GM18505 (cell line): ENCODE measurements around the gene TMEFF2.

ENCODE experiments used
- ATAC-seq: cut with Tn5 transposase; IDR thresholded peaks from one replicate; pipeline ENCODE4 v1.9.1; 2021; ENCODE audit not compliant: unreplicated experiment
- POLR2A ChIP-seq: IDR thresholded peaks from 4 replicates; pipeline ENCODE4 v1.6.1; 2011; ENCODE audit warnings: borderline replicate concordance; ENCODE audit not compliant: insufficient read depth, insufficient read length; ENCODE audit errors: extremely low read depth

Gene TMEFF2, protein sequence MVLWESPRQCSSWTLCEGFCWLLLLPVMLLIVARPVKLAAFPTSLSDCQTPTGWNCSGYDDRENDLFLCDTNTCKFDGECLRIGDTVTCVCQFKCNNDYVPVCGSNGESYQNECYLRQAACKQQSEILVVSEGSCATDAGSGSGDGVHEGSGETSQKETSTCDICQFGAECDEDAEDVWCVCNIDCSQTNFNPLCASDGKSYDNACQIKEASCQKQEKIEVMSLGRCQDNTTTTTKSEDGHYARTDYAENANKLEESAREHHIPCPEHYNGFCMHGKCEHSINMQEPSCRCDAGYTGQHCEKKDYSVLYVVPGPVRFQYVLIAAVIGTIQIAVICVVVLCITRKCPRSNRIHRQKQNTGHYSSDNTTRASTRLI

DNA sequence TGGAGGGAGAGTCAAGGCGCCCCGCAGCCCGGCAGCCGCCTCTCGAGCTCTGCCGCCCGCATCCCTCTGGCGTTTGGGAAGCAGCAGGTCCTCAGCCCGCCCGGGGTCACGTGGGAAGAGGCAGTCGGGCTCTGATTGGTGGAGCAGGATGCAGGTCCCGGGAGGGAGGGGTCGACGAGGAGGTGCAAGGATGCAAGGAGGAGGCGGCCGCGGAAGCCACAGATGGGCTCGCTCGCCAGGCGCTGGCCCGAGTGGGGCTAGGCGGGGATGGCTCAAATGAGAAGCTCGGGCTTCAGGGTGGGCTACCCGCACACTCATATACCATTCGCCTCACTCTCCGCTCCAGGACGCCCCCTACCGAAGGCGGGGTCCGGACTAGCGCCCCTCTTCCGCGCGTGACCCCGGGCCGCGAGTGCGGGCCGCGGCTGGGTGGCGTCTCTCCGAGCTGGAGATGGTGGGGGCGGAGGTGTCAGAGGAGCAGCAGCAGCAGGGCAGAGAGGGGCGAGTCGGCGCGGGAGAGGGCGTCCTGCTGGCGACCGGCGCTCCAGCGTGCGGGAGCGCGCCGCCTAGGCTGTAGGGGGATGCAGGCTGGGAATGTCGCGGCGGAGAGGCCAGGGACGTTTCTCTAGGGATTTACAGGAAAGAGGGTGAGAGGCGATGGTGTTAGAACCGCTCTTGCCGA is at the start of gene TMEFF2:
TMEFF2 (minus strand) TSS at position 68 of the 682 bp plus-strand sequence. CDS start 409 bp downstream, outside the sequence.
- TF ChIP-seq POLR2A: no peak
- ATAC-seq: peak; percentile 68

DNA sequence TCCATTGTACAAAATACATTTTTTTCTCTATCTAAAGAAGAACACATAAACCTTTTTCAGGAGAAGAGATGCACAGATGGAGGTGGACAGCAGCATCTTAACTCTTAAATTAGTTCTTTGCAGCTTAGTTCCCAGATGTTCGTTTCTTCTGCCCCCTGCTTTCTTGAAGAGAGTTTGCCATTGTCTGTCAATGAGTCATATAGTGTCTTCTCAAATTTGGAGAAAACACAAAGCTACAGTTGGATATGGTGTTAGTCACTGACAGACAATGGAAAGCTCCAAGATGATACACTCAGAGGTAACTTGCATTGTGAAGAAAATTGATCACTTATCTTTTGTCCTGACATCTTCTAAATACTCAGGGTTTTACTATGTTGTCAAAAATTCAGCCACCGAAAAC is 48.8 kb upstream of the TMEFF2 start:
- no peak for TF ChIP-seq POLR2A

GRCh38 chr2:192236136-192236535 is 41.4 kb upstream of the TMEFF2 start:
- no peak for TF ChIP-seq POLR2A

More for the DNA sequence above, 48.8 kb upstream of the TMEFF2 start:
- no peak for ATAC-seq

DNA sequence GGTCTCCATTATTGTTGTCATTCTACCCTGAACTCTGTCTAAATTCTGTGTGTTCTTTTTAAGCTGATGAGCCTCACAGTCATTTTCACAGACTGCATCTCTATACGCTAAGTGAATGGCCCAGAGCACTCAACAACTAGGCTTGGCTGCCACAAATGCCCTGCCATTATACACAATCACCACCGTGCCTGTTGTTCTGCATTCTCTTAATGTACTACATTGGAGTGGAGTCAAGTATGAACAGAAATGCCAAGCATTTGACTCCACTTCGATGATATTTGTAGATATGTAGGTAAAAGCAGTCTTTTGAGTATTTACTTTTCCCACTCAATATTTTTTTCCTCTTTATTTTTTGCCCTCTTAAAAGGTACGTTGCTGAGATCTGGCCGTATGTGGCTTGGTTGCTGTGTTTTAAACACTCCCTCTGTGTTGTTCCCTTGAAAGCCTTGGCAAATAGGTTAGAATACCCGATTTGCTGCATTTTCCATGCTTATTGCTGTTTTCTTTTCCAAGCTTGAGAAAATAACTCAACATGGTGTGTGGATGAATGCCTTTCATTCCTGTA is 36.2 kb upstream of the TMEFF2 start:
- no peak for ATAC-seq
- no peak for TF ChIP-seq POLR2A

More at GRCh38 chr2:192236136-192236535, 41.4 kb upstream of the TMEFF2 start:
- ATAC-seq: no peak

DNA sequence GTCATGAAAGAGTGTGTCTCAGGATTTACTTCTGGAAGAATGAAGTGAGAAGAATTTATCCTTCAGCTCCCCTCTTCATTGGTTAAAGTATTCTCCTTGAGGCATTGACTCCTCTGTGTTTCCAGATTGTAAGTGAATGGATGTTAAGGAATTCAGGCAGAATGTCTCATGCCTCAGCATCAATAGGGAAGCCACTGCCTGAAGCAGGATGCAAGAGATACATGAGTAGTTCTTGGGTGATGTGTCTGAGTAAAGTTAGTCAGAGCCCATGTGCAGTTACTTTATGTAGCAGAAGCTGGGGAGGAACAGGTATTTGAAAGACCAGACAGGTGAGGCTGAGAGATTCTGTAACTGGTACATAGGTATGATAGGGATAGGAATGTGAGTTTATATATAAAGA is 34.0 kb upstream of the TMEFF2 start:
- no peak for TF ChIP-seq POLR2A
- no peak for ATAC-seq

GRCh38 chr2:192218970-192219369 is 24.2 kb upstream of the TMEFF2 start:
- no peak for ATAC-seq

DNA sequence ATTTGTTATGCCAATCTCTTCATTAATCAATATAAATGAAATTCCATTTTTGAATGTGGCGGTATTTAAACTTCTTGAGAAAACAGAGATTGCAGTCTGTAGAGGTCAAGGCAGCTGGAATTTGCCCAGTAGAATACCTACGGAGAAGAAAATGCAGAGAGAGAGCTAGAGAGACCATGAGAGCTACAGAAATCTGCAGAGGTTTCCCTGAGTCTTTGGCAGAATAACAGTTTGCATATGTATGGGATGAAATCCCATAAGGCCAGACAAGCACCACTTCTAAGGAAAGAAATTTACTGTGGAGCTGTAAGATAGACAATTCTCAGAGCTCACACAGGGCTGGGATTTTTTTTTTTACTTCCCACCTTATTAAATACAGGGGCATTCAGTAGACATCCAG is 23.6 kb upstream of the TMEFF2 start:
- no peak for TF ChIP-seq POLR2A
- no peak for ATAC-seq

More at GRCh38 chr2:192218970-192219369, 24.2 kb upstream of the TMEFF2 start:
- TF ChIP-seq POLR2A: no peak

- no peak for ATAC-seq
- no peak for TF ChIP-seq POLR2A
Measured at GRCh38 chr2:192216336-192216735, 21.6 kb upstream of the TMEFF2 start.

- no peak for ATAC-seq
- no peak for TF ChIP-seq POLR2A
Measured at GRCh38 chr2:192215096-192215877, 20.6 kb upstream of the TMEFF2 start.

DNA sequence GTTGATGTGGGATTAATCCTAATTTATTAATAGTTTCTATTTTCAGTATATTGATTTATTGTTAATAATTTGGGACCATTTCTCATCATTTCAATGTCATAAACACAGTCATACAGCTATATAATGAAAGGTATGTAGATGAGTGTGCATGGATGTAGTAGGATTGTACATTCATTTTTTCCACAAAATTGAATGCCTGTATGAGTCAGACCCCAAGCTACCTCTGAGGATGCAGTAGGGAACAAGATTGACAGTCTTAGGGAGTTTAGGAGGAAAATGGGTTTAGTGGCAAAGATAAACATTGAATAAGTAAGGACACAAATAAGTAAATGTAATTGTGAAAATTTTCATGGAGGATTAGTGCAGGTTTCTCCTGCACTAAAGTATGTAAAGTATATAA is 14.1 kb upstream of the TMEFF2 start:
- no peak for TF ChIP-seq POLR2A
- no peak for ATAC-seq

GRCh38 chr2:192206399-192206798 is 11.7 kb upstream of the TMEFF2 start:
- no peak for ATAC-seq
- TF ChIP-seq POLR2A: no peak

GRCh38 chr2:192203876-192204275 is 9.1 kb upstream of the TMEFF2 start:
- ATAC-seq: no peak
- no peak for TF ChIP-seq POLR2A

- no peak for TF ChIP-seq POLR2A
- ATAC-seq: no peak
Measured at GRCh38 chr2:192202373-192202772, 7.6 kb upstream of the TMEFF2 start.

DNA sequence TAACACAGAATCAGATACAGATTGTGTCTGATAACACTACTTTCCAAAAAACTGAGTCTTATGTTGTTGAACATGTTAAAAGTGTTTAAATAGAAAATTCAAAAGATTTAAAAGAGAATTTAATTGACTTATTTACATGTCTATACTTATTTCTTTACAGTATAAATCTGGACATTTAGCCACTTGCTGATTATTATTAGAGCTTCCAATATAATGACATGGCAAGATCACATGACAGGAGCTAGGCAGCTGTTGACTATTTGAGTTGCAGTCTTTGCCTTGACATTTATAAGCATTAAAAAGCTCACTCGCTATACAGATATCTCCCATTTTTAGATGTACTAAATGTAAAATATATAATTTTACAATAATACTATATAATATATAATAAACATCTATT is 6.4 kb upstream of the TMEFF2 start:
- TF ChIP-seq POLR2A: no peak
- ATAC-seq: no peak

- no peak for ATAC-seq
Measured at GRCh38 chr2:192197357-192197756, 2.6 kb upstream of the TMEFF2 start.

More at GRCh38 chr2:192197357-192197756, 2.6 kb upstream of the TMEFF2 start:
- no peak for TF ChIP-seq POLR2A
